Keratinocyte (primary cell): ENCODE data around the gene FUBP1.

Source experiments
- EZH2 ChIP-seq: IDR thresholded peaks from one replicate; pipeline ENCODE4 v1.6.1; 2012; ENCODE audit warnings: inconsistent platforms, mild to moderate bottlenecking, low read length, moderate library complexity
- TF ChIP-seq, protein P1 (sequence below), 3 experiments: IDR thresholded peaks in 1 of 3; conservative IDR thresholded peaks in 1 of 3; optimal IDR thresholded peaks in 1 of 3; 2 replicates in 2 of 3; 3 replicates in 1 of 3; pipeline versions ENCODE3 to v1.5.1; 2011; ENCODE audit warnings: low read length in 3 of 3, mild to moderate bottlenecking in 3 of 3, moderate library complexity in 2 of 3, control low read depth in 1 of 3, inconsistent platforms in 1 of 3; ENCODE audit not compliant: insufficient read depth in 2 of 3; ENCODE audit errors: extremely low read depth in 1 of 3

DNA sequence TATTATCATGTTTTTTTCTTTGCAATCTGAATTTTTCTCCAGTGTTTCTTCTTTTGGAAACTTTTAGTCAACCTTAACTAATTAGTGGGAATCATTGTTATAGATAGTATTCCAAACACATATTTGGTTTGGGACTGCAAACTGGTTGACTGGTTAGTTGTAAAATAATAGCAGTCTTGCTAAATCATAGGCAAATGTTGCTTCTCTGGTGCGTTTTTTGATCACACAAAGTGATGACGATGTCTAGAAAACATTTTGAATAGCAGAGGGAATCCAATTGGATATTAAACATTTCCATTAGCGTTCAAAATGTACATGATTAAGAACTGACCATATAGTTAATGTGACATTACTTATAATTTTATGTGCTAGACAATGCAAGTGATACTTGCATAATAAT lies 30.4 kb upstream of the FUBP1 start:
- TF ChIP-seq, protein P1, sequence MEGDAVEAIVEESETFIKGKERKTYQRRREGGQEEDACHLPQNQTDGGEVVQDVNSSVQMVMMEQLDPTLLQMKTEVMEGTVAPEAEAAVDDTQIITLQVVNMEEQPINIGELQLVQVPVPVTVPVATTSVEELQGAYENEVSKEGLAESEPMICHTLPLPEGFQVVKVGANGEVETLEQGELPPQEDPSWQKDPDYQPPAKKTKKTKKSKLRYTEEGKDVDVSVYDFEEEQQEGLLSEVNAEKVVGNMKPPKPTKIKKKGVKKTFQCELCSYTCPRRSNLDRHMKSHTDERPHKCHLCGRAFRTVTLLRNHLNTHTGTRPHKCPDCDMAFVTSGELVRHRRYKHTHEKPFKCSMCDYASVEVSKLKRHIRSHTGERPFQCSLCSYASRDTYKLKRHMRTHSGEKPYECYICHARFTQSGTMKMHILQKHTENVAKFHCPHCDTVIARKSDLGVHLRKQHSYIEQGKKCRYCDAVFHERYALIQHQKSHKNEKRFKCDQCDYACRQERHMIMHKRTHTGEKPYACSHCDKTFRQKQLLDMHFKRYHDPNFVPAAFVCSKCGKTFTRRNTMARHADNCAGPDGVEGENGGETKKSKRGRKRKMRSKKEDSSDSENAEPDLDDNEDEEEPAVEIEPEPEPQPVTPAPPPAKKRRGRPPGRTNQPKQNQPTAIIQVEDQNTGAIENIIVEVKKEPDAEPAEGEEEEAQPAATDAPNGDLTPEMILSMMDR (optimal IDR thresholded peaks at IDR 0.05 in 1 of 3, IDR thresholded peaks at IDR 0.05 in 1 of 3, conservative IDR thresholded peaks at IDR 0.05 in 1 of 3; ENCODE audit: extremely low read depth in 1 of 3, insufficient read depth in 2 of 3, low read length in 3 of 3) = no peak
- TF ChIP-seq EZH2 = no peak
